ENCODE measurements around the gene ENTPD7. TPM values are rescaled to one million over a fixed set of nuclear protein-coding genes. Genes with fewer than 3 reads are reported as not detected.

ENTPD7 gene
- 1 to 10 TPM; 1.9 to 5.5 (median 3.3) TPM for total RNA-seq
- 0.70 TPM for polyA plus RNA-seq
- long read RNA-seq, donor 1 = 0 reads
- long read RNA-seq, donor 2, partial matches to known transcripts = 0 of 2 reads
- long read RNA-seq, donor 2, other reads (novel, unspliced or antisense) = 1 of 2 reads
- long read RNA-seq, donor 3, transcript ENTPD7-201 (13 exons, 3,550 nt) = major isoform, 6 of 12 reads
- long read RNA-seq, donor 3, partial matches to known transcripts = 2 of 12 reads
- long read RNA-seq, donor 3, other reads (novel, unspliced or antisense) = 4 of 12 reads
- long read RNA-seq, donor 4, partial matches to known transcripts = 0 of 1 reads
- long read RNA-seq, donor 4, other reads (novel, unspliced or antisense) = 0 of 1 reads

- intact Hi-C loops (cut with DNase I) = no loop called here
- no peak within 1 kb of the TSS for H3K27ac ChIP-seq (ENCODE audit: low read length)
- peak; percentile 97 to 98 (median 97) for DNase-seq
- peak; percentile 100 for ATAC-seq
- no peaks in the 10 kb centered on the region for H3K9me3 ChIP-seq (ENCODE audit: control insufficient read depth, low read length)
- under 1% methylated on average over 71 of the region's 71 CpGs for WGBS
- no peaks in the 10 kb centered on the region for H3K27me3 ChIP-seq (ENCODE audit: control insufficient read depth, insufficient read depth)
- no peaks in the 10 kb centered on the region for H3K4me1 ChIP-seq (ENCODE audit: control insufficient read depth, insufficient read depth, low read length)
- H3K4me3 ChIP-seq (ENCODE audit: low read length) = peak within 1 kb of the TSS; percentile 58
Observed at GRCh38 chr10:99659031-99659867, at the start of gene ENTPD7. ENTPD7 (plus strand) TSS chr10:99659509; CDS start chr10:99659957, 448 bp downstream.

GRCh38 chr10:99610221-99610620 lies 49.1 kb upstream of the ENTPD7 start:
- WGBS = 93% methylated on average over 3 of the region's 3 CpGs
- DNase-seq (no peak), ATAC-seq (no peak)
- Histone ChIP-seq H3K4me3 (ENCODE audit: low read length) (no peak overlapping the region), H3K27me3 (ENCODE audit: control insufficient read depth, insufficient read depth) (no peaks in the 10 kb centered on the region), H3K9me3 (ENCODE audit: control insufficient read depth, low read length) (no peaks in the 10 kb centered on the region), H3K4me1 (ENCODE audit: control insufficient read depth, insufficient read depth, low read length) (no peaks in the 10 kb centered on the region), H3K27ac (ENCODE audit: low read length) (no peak overlapping the region)
- intact Hi-C loops (cut with DNase I) = loop anchor here in 3 of 4 donors (5.0 kb wide), 2 partner anchors 168 to 173 kb away; no protein-coding TSS in a partner anchor

- no peaks in the 10 kb centered on the region for H3K27me3 ChIP-seq (ENCODE audit: control insufficient read depth, insufficient read depth)
- intact Hi-C loops (cut with DNase I) = loop anchor here in 3 of 4 donors (5.0 kb wide), 2 partner anchors 169 to 174 kb away; no protein-coding TSS in a partner anchor
- ATAC-seq (no peak), DNase-seq (no peak)
- H3K4me1 ChIP-seq (ENCODE audit: control insufficient read depth, insufficient read depth, low read length) = no peaks in the 10 kb centered on the region
- H3K4me3 ChIP-seq (ENCODE audit: low read length) = no peak overlapping the region
- no peaks in the 10 kb centered on the region for H3K9me3 ChIP-seq (ENCODE audit: control insufficient read depth, low read length)
- no peak overlapping the region for H3K27ac ChIP-seq (ENCODE audit: low read length)
- WGBS = 67% methylated on average over 4 of the region's 4 CpGs
Observed at GRCh38 chr10:99611326-99611725, 48.0 kb upstream of the ENTPD7 start.

DNA sequence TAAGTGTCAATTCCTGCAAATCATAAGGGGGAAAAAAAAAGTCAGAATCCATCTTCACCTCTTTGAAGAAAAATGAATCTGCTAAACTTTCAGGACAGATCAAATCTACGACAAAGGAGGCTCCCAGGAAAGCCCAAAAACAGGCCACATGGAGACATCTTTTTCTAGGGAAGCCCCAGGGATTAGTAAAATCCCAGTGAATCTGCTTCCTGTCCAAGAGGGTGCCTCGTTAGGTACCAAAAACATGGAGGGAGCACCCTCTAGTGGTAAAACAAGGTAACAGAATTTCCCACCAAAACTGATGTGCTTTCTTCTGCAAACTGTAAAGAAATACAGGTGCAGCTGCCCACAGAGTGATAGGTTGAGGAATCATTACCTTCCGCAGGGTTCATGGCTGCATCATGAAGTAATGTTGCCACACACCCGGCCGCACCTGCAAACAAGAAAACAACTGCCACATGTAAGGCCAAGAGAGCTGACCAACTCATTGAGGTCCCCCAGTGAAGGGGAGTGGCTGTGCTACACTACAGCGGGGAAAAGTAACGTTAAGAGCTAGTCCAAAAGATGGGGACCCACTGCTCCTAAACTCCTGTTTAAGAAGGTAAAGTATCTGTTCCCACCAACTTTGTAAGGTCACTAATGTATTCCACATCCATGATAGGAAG lies 47.0 kb upstream of the ENTPD7 start:
- intact Hi-C loops (cut with DNase I) = loop anchor here in 3 of 4 donors (5.0 kb wide), 2 partner anchors 170 to 175 kb away; no protein-coding TSS in a partner anchor
- no peak for DNase-seq
- Histone ChIP-seq H3K27ac (ENCODE audit: low read length) (no peak overlapping the region), H3K9me3 (ENCODE audit: control insufficient read depth, low read length) (no peaks in the 10 kb centered on the region), H3K4me1 (ENCODE audit: control insufficient read depth, insufficient read depth, low read length) (no peaks in the 10 kb centered on the region), H3K4me3 (ENCODE audit: low read length) (no peak overlapping the region), H3K27me3 (ENCODE audit: control insufficient read depth, insufficient read depth) (no peaks in the 10 kb centered on the region)
- ATAC-seq = peak; percentile 56 to 58
- WGBS = 25% methylated on average over 7 of the region's 7 CpGs

GRCh38 chr10:99615426-99615825 lies 43.9 kb upstream of the ENTPD7 start:
- no peaks in the 10 kb centered on the region for H3K4me1 ChIP-seq (ENCODE audit: control insufficient read depth, insufficient read depth, low read length)
- intact Hi-C loops (cut with DNase I) = loop anchor here in 1 of 4 donors (5.0 kb wide), 2 partner anchors 183 to 223 kb away; partner anchors contain the start of gene GOT1
- no peaks in the 10 kb centered on the region for H3K27me3 ChIP-seq (ENCODE audit: control insufficient read depth, insufficient read depth)
- no peak for ATAC-seq
- no peak overlapping the region for H3K4me3 ChIP-seq (ENCODE audit: low read length)
- no peaks in the 10 kb centered on the region for H3K9me3 ChIP-seq (ENCODE audit: control insufficient read depth, low read length)
- H3K27ac ChIP-seq (ENCODE audit: low read length) = no peak overlapping the region
- DNase-seq = no peak
- 63% methylated on average over 4 of the region's 4 CpGs for WGBS

DNA sequence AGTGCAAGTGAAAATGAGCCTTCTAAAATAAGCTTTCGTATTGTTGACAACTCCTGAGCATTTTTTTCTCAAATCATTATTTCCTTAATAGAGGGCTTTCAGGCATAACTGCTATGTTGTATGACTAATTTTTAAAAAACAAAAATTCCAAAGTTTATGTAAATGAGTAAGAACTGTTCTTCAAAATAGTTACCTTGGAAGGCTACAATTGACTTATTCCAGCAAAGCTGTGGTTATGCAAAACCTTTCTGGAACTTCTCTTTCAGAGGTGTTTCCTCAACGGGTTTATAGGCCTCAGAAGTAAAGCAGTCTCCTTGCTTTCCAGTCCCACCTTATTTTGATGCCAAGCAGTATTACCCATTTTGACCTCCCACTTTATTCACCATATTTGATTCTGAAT lies 41.6 kb upstream of the ENTPD7 start:
- Histone ChIP-seq H3K27ac (ENCODE audit: low read length) (no peak overlapping the region), H3K27me3 (ENCODE audit: control insufficient read depth, insufficient read depth) (no peaks in the 10 kb centered on the region), H3K4me1 (ENCODE audit: control insufficient read depth, insufficient read depth, low read length) (no peaks in the 10 kb centered on the region), H3K4me3 (ENCODE audit: low read length) (no peak overlapping the region), H3K9me3 (ENCODE audit: control insufficient read depth, low read length) (no peaks in the 10 kb centered on the region)
- WGBS = 61% methylated on average over 2 of the region's 2 CpGs
- DNase-seq = no peak
- no peak for ATAC-seq
- intact Hi-C loops (cut with DNase I) = loop anchor here in 1 of 4 donors (5.0 kb wide), 2 partner anchors 185 to 225 kb away; partner anchors contain the start of gene GOT1

DNA sequence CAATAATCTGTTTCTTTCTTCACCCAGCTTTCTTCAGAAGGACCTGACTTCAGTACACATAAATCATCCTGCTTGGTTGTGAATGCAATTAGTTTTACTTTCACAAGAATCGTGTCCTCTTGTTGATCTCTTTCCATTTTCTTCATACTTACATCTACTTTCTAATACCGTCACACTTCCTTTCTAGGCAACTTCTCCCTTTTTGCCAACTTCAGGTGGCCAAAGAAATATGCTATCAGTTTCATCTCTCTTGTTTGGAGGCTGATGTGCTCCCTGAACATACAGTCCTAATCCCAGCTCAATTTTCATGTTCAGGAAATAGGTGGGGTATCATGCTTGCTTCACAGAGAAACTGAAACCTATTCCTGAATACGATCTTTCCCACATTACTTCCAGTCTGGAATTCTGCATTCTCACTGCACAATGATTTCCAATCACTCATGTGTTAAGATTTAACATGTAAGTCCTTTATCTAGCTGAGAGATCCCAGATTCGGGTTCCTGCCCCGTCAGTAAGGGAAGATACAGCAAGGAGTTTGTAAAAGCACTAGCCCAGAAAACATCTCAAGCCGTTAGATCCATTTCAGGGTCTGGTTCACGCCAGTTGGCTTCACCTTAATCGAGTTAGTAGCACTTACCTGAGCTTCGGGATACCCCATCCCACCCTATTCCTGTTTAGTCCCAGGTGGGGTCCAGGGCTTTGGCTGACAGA lies 40.1 kb upstream of the ENTPD7 start:
- WGBS = 3% methylated on average over 9 of the region's 9 CpGs
- H3K4me1 ChIP-seq (ENCODE audit: control insufficient read depth, insufficient read depth, low read length) = no peaks in the 10 kb centered on the region

DNA sequence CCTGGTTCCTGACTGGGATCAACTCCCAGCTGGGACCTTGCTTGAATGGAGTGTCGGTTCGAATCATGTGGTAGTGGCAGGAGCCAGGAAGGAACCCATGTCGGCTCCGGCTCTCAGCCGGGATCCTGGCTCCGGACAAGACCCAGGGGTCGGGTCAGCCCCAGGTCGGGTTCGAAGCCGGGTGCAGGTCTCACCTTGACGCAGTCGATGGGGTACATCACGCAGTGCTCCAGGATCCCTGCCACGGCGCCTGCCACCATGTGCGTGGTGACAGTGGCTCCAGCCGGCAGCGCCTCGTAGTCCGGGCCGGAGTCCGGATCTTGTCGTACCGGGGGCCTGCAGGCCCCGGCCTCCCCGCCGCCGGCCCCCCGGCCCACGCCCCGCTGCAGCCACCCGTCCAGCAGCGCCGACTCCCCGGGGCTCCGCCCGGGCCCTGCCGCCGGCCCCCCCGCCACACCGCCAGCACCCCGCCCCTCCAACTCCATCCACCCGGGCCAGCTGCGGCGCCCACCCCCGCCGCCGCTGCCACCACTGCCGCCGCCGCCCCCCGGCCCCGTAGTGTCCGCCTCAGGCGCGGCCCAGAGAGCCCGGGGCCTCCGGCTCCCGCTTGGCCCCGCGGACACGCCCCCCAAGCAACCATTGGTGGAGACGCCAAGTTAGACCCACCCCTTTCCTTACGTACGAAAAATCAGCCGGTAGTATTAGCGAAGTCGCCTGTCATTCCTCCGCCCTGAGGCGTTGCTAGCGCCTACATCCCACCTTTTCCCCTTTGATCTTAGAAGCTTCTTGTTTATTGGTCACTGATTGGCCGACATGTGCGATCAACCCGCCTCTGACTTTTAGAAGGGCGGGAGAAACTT lies 39.2 kb upstream of the ENTPD7 start, which contains the start of gene SLC25A28:
SLC25A28 (minus strand) TSS at position 589 of the 860 bp plus-strand sequence; CDS start at position 485, 104 bp downstream.
- DNase-seq = peak; percentile 94 to 97 (median 97)
- WGBS = under 1% methylated on average over 75 of the region's 75 CpGs
- H3K4me1 ChIP-seq (ENCODE audit: control insufficient read depth, insufficient read depth, low read length) = no peaks in the 10 kb centered on the region
- ATAC-seq = peak in 1 of 2 donors; percentile 94
- no peaks in the 10 kb centered on the region for H3K27me3 ChIP-seq (ENCODE audit: control insufficient read depth, insufficient read depth)
- intact Hi-C loops (cut with DNase I) = loop anchor here in 2 of 4 donors (5.0 to 10.0 kb wide), 3 partner anchors 85 to 228 kb away; partner anchors contain the start of gene GOT1 (in 1 of the 2)
- H3K9me3 ChIP-seq (ENCODE audit: control insufficient read depth, low read length) = no peaks in the 10 kb centered on the region
- H3K27ac ChIP-seq (ENCODE audit: low read length) = peak within 1 kb of the TSS; percentile 97
- peak within 1 kb of the TSS; percentile 81 for H3K4me3 ChIP-seq (ENCODE audit: low read length)

More for the DNA sequence above, 40.1 kb upstream of the ENTPD7 start:
- Histone ChIP-seq H3K4me3 (ENCODE audit: low read length) (peak overlapping the region; percentile 81), H3K9me3 (ENCODE audit: control insufficient read depth, low read length) (no peaks in the 10 kb centered on the region), H3K27ac (ENCODE audit: low read length) (peak overlapping the region; percentile 13), H3K27me3 (ENCODE audit: control insufficient read depth, insufficient read depth) (no peaks in the 10 kb centered on the region)
- intact Hi-C loops (cut with DNase I) = loop anchor here in 1 of 4 donors (5.0 kb wide), 2 partner anchors 187 to 227 kb away; partner anchors contain the start of gene GOT1
- ATAC-seq (no peak), DNase-seq (no peak)

DNA sequence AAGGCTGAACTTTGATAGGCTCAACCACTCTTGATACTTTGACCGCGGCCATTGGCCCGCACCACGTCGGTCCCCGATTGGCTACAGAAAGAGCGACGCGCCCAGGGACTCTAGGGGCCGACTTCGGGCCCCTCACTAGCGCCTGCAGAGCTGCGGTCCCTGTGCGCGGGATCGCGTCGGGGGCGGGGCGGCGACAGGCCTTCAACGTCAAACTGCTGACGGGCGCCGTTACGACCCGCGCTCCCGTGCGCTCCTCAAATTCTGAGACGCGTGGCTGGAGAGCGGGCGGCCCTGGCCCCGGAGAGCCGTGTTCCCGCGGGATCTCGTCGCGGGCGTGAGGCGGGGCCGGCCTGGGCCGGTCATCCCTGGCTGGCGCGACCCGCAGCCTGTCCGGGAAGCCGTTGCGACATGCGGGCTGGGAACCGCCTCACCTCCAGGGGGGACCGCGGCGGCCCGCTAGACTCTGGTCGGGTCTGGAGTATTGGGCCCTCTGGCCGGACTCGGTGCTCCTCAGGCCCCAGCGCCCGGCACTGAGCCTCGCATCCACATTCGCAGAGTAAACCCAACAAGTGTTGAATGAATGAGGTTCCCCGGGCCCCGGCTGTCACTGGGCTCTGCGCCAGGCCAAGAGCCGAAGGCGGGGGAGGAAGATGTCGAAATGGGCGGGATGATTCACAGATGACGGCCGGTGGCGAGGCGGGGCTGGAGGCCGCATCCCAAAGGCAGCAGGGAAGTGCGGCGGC lies 38.4 kb upstream of the ENTPD7 start:
- WGBS = under 1% methylated on average over 78 of the region's 78 CpGs
- Histone ChIP-seq H3K9me3 (ENCODE audit: control insufficient read depth, low read length) (no peaks in the 10 kb centered on the region), H3K4me1 (ENCODE audit: control insufficient read depth, insufficient read depth, low read length) (no peaks in the 10 kb centered on the region), H3K27ac (ENCODE audit: low read length) (peak overlapping the region; percentile 97), H3K27me3 (ENCODE audit: control insufficient read depth, insufficient read depth) (no peaks in the 10 kb centered on the region), H3K4me3 (ENCODE audit: low read length) (peak overlapping the region; percentile 54)
- intact Hi-C loops (cut with DNase I) = loop anchor here in 1 of 4 donors (10.0 kb wide), 1 partner anchor 84 kb away; no protein-coding TSS in a partner anchor
- peak; percentile 95 to 97 (median 97) for DNase-seq
- ATAC-seq = peak; percentile 96
